ENCODE measurements around the gene CSGALNACT2.

Gene CSGALNACT2

GRCh38 chr10:43204042-43204942 lies 66.0 kb downstream of the CSGALNACT2 start:
- no peak for DNase-seq

DNA sequence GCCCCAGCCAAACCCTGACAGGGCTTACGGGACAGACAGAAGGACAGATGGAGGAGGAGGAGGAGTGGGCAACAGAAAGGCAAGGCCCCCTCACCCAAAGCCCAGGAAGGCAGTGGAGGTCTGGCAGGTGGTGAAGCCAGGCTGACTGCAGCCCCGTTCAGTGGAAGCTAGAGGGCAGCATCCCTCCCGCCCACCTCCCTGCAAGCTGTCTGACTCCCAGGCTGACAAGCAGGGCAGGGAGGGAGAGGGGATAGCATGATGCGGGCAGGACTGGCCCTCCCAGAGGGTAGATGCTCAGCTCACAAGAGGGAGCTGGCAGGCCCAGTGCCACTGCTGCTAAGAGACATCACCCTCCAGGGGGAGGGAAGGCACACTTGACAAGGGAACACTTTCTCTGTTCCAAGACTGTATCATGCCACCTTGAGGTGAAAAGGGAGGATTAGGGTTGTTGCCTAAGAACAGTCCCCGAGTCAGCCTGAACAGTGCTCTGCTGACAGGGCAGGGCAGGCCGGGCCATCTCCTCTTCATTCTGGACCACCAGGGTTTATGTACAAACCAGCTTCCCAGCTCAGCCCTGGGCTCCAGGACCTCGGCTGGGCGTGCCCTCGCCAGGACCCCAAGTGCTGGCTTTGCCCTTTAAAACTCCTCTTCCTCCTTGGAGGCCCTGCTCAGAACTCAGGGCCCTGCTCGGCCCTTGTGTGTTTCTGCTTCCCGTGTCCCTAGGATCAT lies 66.9 kb downstream of the CSGALNACT2 start:
- DNase-seq = peak; percentile 28

DNA sequence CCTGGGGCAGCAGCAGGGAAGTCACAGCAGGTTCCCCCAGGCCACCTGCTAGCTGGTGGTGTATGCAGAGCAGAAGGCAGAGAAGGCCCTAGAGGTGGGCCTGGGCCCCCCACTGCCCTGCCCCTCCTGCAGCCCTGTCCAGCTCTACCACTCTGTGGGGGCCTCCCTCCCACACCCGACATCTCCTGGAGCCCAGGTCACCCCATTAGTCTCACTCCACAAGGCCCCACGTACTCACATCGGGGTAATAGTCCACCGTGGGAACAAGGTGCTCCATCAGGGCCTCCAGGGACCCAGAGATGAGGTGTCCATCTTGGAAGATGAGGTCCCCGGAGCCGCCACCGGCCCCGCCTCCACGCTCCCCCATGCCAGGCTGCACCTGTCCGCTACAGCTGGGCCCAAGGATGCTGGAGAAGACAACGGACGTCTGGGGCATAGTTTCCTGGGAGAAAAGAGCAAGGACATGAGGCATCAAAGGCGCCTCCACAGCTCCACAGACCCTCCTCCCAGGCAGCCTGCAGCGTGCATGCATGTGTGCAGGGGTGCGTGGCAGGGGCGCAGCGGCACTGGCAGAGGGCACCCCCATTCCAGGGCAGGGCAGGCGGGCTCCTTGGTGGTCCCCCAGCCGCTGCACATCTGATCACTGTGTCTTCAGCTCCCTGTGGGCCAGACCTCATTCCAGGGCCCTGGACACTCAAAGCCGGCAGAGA lies 67.6 kb downstream of the CSGALNACT2 start:
- DNase-seq = no peak

- no peak for DNase-seq
Observed at GRCh38 chr10:43206391-43207235, 68.4 kb downstream of the CSGALNACT2 start.

- DNase-seq = no peak
Observed at GRCh38 chr10:43208147-43209073, 70.2 kb downstream of the CSGALNACT2 start.

- DNase-seq = no peak
Observed at GRCh38 chr10:43209074-43209455, 70.8 kb downstream of the CSGALNACT2 start.

DNA sequence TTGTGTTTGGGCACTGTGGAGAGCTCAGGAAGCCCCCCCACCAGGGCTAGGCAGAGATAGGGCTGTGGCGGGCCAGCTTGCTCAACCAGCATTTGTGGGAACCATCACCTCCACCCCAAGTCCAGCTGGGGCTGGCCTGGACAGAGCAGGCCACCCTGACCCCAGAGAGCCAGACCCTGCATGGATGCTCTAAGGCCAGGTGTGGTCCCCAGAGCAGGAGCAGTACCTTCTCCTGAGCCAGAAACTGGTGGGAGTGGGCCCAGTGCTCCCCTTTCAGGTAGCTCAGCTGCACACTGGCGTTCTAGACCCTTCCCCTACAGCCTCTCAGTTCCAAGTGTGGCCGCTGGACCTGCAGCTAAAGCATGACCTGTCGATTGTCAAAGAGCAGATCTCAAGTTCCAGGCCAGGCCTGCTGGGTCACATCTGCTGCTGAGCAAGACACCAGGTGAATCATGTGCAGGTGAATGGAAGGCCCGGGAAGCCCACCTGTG lies 71.5 kb downstream of the CSGALNACT2 start:
- DNase-seq = no peak

DNA sequence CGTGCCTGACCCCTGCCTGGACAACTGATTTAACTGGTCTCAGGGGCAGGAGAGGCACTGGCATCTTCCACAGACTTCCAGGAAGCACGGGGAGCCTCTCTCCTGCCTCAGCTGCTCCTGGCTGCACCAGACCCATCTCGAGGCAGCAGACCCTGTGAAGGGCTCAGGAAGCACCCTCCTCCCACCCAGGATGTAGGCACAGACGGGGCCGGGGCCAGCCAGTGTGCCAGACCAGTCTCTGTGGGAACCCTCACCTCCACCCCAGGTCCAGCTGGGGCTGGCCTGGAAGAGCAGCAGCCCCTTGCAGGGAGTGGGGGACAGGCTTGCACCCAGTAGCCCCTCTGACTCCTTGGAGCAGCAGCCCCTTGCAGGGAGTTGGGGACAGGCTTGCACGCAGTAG lies 72.3 kb downstream of the CSGALNACT2 start:
- no peak for DNase-seq

- no peak for DNase-seq
Observed at GRCh38 chr10:43211030-43211429, 72.8 kb downstream of the CSGALNACT2 start.

DNA sequence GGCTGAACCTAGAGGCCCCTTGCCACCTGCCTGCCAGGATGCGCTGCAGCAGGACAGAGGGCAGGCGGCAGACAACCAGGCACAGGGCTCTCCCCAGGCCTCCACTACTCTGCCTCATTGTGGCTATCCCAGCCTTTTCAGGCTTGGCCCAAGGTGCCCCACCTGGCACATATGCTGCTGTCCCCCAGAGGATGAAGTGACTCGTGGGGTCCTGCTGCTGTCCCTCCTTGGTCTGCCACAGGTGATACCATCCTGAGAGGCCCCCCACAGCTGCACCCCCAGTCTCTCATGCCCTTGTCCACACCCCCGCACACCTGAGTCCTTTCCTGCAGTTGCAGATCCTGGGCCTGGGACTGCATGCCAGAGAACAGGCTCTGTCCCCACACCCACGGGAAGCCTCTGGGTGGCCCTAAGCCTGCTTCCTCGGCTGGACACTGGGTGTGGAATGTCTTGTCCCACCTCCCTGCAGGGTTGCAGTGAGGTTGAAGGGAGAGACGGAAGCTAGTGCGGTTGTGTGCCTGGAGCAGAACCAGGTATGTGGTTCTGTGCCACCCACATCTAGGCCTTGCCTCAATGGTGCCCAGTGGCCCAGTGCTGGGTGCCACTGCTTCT lies 73.3 kb downstream of the CSGALNACT2 start:
- DNase-seq = no peak

DNA sequence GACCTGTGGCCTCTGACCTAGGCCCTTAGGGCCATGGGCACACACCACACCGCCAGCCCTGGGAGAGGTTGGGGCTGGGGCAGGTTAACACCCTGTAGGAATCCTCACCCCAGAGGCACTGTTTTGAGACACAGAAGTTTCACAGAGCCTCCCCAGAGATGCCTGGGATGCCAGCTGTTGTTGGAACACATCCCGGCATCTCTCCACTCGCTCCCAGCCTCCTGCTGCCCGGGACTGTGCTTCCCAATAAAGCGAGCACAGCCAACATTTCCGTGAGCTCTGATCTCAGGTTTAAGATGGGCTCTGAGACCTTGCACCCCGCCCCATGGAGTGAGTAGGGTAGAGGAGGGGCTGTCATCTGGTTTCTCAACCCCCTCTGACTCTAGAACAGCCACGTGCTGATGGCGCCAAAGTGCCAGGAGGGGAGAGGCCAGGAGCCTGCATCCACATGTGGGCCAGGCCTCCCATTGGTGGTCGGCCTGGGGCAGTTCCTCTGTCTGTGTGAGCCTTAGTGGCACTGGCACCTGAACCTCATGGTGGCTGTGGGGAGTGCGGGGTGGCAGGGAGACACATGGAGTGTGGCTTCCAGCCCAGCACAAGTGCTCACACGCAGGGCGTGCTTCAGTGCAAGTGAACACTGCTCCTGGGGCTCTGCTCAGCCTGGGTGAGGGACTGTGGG lies 73.9 kb downstream of the CSGALNACT2 start:
- no peak for DNase-seq

- DNase-seq = no peak
Observed at GRCh38 chr10:43214071-43214955, 76.1 kb downstream of the CSGALNACT2 start.

- no peak for DNase-seq
Observed at GRCh38 chr10:43214956-43215561, 76.8 kb downstream of the CSGALNACT2 start.

GRCh38 chr10:43215758-43216455 lies 77.7 kb downstream of the CSGALNACT2 start:
- no peak for DNase-seq

- DNase-seq = no peak
Observed at GRCh38 chr10:43216931-43217562, 78.8 kb downstream of the CSGALNACT2 start.

DNA sequence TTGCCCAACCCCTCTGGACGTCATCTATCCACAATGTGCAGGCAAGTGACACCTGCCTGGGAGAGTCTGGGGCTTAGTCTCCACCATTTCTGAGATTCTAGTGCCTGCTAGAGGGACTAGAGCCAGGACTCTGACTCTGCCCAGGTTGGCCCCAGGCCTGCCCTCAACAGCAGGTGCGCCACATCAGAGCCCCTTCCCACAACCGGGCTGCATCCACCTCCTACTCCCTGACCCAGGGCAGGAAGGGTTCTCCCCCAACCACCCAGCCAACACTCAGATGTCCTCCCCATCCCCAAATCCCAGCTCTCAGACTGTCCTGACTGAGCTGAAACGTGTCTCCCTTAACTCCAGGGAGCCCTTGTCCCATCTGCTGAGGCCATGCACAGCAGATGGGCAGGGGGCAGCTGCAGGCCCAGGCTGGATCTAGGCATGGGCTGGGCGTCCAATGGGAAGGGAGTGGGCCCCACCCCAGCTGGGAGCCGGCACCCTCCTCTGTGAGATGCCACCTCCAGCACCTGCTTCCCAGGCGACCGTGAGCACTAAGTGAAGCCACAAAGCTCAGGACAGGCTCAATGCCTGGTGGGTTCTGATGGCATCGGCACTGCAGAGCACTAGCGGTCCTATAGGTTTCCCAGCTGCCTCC lies 79.4 kb downstream of the CSGALNACT2 start:
- no peak for DNase-seq

Measured in fibroblast of skin of right biceps (primary cell).